HepG2 (cell line): Measurements from ENCODE around the gene PRMT2. TPM values are rescaled to one million over a fixed set of nuclear protein-coding genes. Genes with fewer than 3 reads are reported as not detected.

Experiments
- AFF4 ChIP-seq: sonication (generic); formaldehyde crosslinking; IDR thresholded peaks from 2 replicates; pipeline ENCODE4 v1.4.0; 2020; ENCODE audit warnings: missing genetic modification reagents
- BHLHE40 ChIP-seq: IDR thresholded peaks from 2 replicates; pipeline ENCODE4 v1.6.1; 2011; ENCODE audit warnings: low read length, improper control_type of control experiment
- CENPX ChIP-seq: sonication (generic); formaldehyde crosslinking; IDR thresholded peaks from 2 replicates; pipeline ENCODE4 v1.9.0; 2021; ENCODE audit warnings: mild to moderate bottlenecking, missing genetic modification reagents, moderate library complexity
- ELF1 ChIP-seq: sonication (generic); formaldehyde crosslinking; IDR thresholded peaks from 2 replicates; pipeline ENCODE4 v1.4.0; 2020; ENCODE audit warnings: missing genetic modification reagents
- MYPOP ChIP-seq: sonication (generic); formaldehyde crosslinking; IDR thresholded peaks from 2 replicates; pipeline ENCODE4 v1.8.1; 2023; ENCODE audit warnings: mild to moderate bottlenecking, moderate library complexity, missing genetic modification reagents
- PAWR ChIP-seq: sonication (generic); formaldehyde crosslinking; IDR thresholded peaks from 2 replicates; pipeline ENCODE4 v1.4.0; 2020; ENCODE audit warnings: missing genetic modification reagents, mild to moderate bottlenecking, borderline replicate concordance
- POLR2AphosphoS2 ChIP-seq: IDR thresholded peaks from 2 replicates; pipeline ENCODE4 v1.6.1; 2011; ENCODE audit warnings: low read depth, low read length, improper control_type of control experiment
- POLR2G ChIP-seq: fragments of 200-400 bp; formaldehyde crosslinking; IDR thresholded peaks from 2 replicates; pipeline ENCODE4 v1.6.1; 2018; ENCODE audit warnings: mild to moderate bottlenecking, low read depth, low read length, moderate library complexity
- RCOR2 ChIP-seq: IDR thresholded peaks from 2 replicates; pipeline ENCODE4 v1.6.1; 2016; ENCODE audit warnings: missing biosample characterization, missing genetic modification reagents
- REPIN1 ChIP-seq: sonication (generic); formaldehyde crosslinking; IDR thresholded peaks from 2 replicates; pipeline ENCODE4 v1.8.0; 2022; ENCODE audit warnings: missing genetic modification reagents, low read depth, mild to moderate bottlenecking, borderline replicate concordance
- TBP ChIP-seq: sonication (generic); formaldehyde crosslinking; IDR thresholded peaks from 2 replicates; pipeline ENCODE4 v1.5.0; 2020; ENCODE audit warnings: missing genetic modification reagents
- TBX2 ChIP-seq: sonication (generic); formaldehyde crosslinking; IDR thresholded peaks from 2 replicates; pipeline ENCODE4 v1.5.0; 2020; ENCODE audit warnings: missing genetic modification reagents, mild to moderate bottlenecking, borderline replicate concordance
- TBX3 ChIP-seq: fragments of 450-650 bp; IDR thresholded peaks from 2 replicates; pipeline ENCODE4 v1.6.1; 2017; ENCODE audit warnings: antibody characterized with exemption, mild to moderate bottlenecking, inconsistent platforms, borderline replicate concordance
- YEATS2 ChIP-seq: sonication (generic); formaldehyde crosslinking; IDR thresholded peaks from 2 replicates; pipeline ENCODE4 v1.4.0; 2020; ENCODE audit warnings: missing genetic modification reagents, borderline replicate concordance
- ZFYVE20 ChIP-seq: sonication (generic); formaldehyde crosslinking; IDR thresholded peaks from 2 replicates; pipeline ENCODE4 v1.8.0; 2023; ENCODE audit warnings: low read depth, mild to moderate bottlenecking, moderate library complexity, missing genetic modification reagents, borderline replicate concordance
- ZNF10 ChIP-seq: sonication (generic); formaldehyde crosslinking; IDR thresholded peaks from 2 replicates; pipeline ENCODE4 v1.4.0; 2020; ENCODE audit warnings: mild to moderate bottlenecking, low read depth, missing genetic modification reagents, borderline replicate concordance
- ZNF101 ChIP-seq: sonication (generic); formaldehyde crosslinking; IDR thresholded peaks from 2 replicates; pipeline ENCODE4 v1.4.0; 2020; ENCODE audit warnings: mild to moderate bottlenecking, low read depth, missing genetic modification reagents, borderline replicate concordance
- ZNF282 ChIP-seq: fragments of 450-650 bp; IDR thresholded peaks from 2 replicates; pipeline ENCODE4 v1.6.1; 2018; ENCODE audit not compliant: partially characterized antibody
- ZNF335 ChIP-seq: sonication (generic); formaldehyde crosslinking; IDR thresholded peaks from 2 replicates; pipeline ENCODE4 v1.4.0; 2020; ENCODE audit warnings: missing genetic modification reagents
- ZNF431 ChIP-seq: sonication (generic); formaldehyde crosslinking; IDR thresholded peaks from 2 replicates; pipeline ENCODE4 v1.9.0; 2022; ENCODE audit warnings: missing genetic modification reagents, low read depth, mild to moderate bottlenecking, borderline replicate concordance
- ZNF441 ChIP-seq: sonication (generic); formaldehyde crosslinking; IDR thresholded peaks from 2 replicates; pipeline ENCODE4 v1.7.0; 2021; ENCODE audit warnings: missing genetic modification reagents, borderline replicate concordance
- ZNF674 ChIP-seq: sonication (generic); formaldehyde crosslinking; IDR thresholded peaks from 2 replicates; pipeline ENCODE4 v1.5.0; 2020; ENCODE audit warnings: low read depth, mild to moderate bottlenecking, missing genetic modification reagents
- ZNF703 ChIP-seq: sonication (generic); formaldehyde crosslinking; IDR thresholded peaks from 2 replicates; pipeline ENCODE4 v1.5.1; 2020; ENCODE audit warnings: missing genetic modification reagents, mild to moderate bottlenecking, moderate library complexity, borderline replicate concordance
- polyA plus RNA-seq, 8 experiments: library from polyadenylated mRNA; depleted of rRNA in 3 of 8; stranded (reverse) in 7 of 8; unstranded in 1 of 8; fragments of >200 nt; fragmentation: Illumina TruSeq in 4 of 8; extraction: Trizol in 4 of 8; gene quantifications; 2 replicates each; pipeline versions ENCODE4 v1.2.1 to v1.2.3, GENCODE V29; 2011 to 2016; ENCODE audit warnings: low read depth in 4 of 8, missing spikeins in 1 of 8, mixed read lengths in 1 of 8; ENCODE audit not compliant: insufficient read depth in 1 of 8
- total RNA-seq, 5 experiments: library from RNA; depleted of rRNA; stranded (reverse); fragments of >200 nt; fragmentation: Illumina TruSeq; extraction: Trizol; gene quantifications; 2 replicates each; pipeline ENCODE4 v1.2.3, GENCODE V29; 2016; ENCODE audit warnings: low read depth in 1 of 5
- TF ChIP-seq, protein P1 (sequence below): sonication (generic); formaldehyde crosslinking; IDR thresholded peaks from 2 replicates; pipeline ENCODE4 v1.4.0; 2020; ENCODE audit warnings: missing genetic modification reagents, borderline replicate concordance

Gene PRMT2
- total and polyA plus RNA-seq, 2 of the 13 experiments (the other 11 are each of a cell fraction or from before 2014, with no cell fraction given) = 54.4 to 78.8 TPM

- TF ChIP-seq ZNF674 (CRISPR knock-in tag) (no peak), ZNF10 (CRISPR knock-in tag) (no peak), ZFYVE20 (CRISPR knock-in tag) (no peak), TBX3 (no peak), ZNF703 (CRISPR knock-in tag) (peak; percentile 63; the same call in 1 of the 2 replicates), TBX2 (CRISPR knock-in tag) (no peak), REPIN1 (CRISPR knock-in tag) (no peak), CENPX (no peak), ZNF441 (CRISPR knock-in tag) (0 out of 2 replicates have a peak, but pooled peaks have one; percentile 35), TBP (CRISPR knock-in tag) (no peak), YEATS2 (CRISPR knock-in tag) (no peak), ELF1 (CRISPR knock-in tag) (peak; percentile 35; the same call in 1 of the 2 replicates), ZNF101 (CRISPR knock-in tag) (no peak), POLR2G (peak; percentile 50; the same call in 1 of the 2 replicates), RCOR2 (CRISPR knock-in tag) (no peak), POLR2AphosphoS2 (no peak), MYPOP (peak; percentile 77), BHLHE40 (no peak), ZNF282 (no peak), AFF4 (CRISPR knock-in tag) (no peak), ZNF431 (CRISPR knock-in tag) (no peak), PAWR (CRISPR knock-in tag) (no peak), ZNF335 (CRISPR knock-in tag) (no peak)
- TF ChIP-seq, protein P1, sequence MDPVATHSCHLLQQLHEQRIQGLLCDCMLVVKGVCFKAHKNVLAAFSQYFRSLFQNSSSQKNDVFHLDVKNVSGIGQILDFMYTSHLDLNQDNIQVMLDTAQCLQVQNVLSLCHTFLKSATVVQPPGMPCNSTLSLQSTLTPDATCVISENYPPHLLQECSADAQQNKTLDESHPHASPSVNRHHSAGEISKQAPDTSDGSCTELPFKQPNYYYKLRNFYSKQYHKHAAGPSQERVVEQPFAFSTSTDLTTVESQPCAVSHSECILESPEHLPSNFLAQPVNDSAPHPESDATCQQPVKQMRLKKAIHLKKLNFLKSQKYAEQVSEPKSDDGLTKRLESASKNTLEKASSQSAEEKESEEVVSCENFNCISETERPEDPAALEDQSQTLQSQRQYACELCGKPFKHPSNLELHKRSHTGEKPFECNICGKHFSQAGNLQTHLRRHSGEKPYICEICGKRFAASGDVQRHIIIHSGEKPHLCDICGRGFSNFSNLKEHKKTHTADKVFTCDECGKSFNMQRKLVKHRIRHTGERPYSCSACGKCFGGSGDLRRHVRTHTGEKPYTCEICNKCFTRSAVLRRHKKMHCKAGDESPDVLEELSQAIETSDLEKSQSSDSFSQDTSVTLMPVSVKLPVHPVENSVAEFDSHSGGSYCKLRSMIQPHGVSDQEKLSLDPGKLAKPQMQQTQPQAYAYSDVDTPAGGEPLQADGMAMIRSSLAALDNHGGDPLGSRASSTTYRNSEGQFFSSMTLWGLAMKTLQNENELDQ = no peak
Measured at GRCh38 chr21:46667741-46668380, 32.4 kb downstream of the PRMT2 start (continued).
